ENCODE results near the gene EPRS1.
"Not testable (repeated sequence)": the region's sequence is repeated elsewhere in the genome, so short reads cannot be mapped to it uniquely, and the experiment has no call there.

EPRS1 gene

GRCh38 chr1:220046052-220046930, at the start of gene EPRS1:
EPRS1 (minus strand) TSS chr1:220046505; CDS start chr1:220046388, 117 bp downstream.
- peak; percentile 96 for DNase-seq

GRCh38 chr1:220094016-220094911, 48.0 kb upstream of the EPRS1 start, which contains the start of gene IARS2:
IARS2 (plus strand) TSS chr1:220094132; CDS start chr1:220094217, 85 bp downstream.
- DNase-seq, result peak; percentile 82

GRCh38 chr1:220093361-220094015, 47.2 kb upstream of the EPRS1 start:
- no peak for DNase-seq

- no peak for DNase-seq
Observed at GRCh38 chr1:220092694-220093093, 46.4 kb upstream of the EPRS1 start.

GRCh38 chr1:220089650-220090556, 43.6 kb upstream of the EPRS1 start, which contains the start of gene BPNT1:
BPNT1 (minus strand) TSS chr1:220089788; CDS start chr1:220079846, 9,942 bp downstream.
- peak; percentile 93 for DNase-seq

- DNase-seq, result not testable (repeated sequence)
Observed at GRCh38 chr1:220086261-220086686, 40.0 kb upstream of the EPRS1 start.

- no peak for DNase-seq
Observed at GRCh38 chr1:220084460-220084859, 38.2 kb upstream of the EPRS1 start.

- no peak for DNase-seq
Observed at GRCh38 chr1:220077887-220078286, 31.6 kb upstream of the EPRS1 start.

- no peak for DNase-seq
Observed at GRCh38 chr1:220076861-220077762, 30.8 kb upstream of the EPRS1 start.

GRCh38 chr1:220067269-220068204, 21.2 kb upstream of the EPRS1 start:
- DNase-seq, result no peak

GRCh38 chr1:220062629-220063028, 16.3 kb upstream of the EPRS1 start:
- no peak for DNase-seq

GRCh38 chr1:220060876-220061275, 14.6 kb upstream of the EPRS1 start:
- DNase-seq, result no peak

- no peak for DNase-seq
Observed at GRCh38 chr1:220056374-220056773, 10.1 kb upstream of the EPRS1 start.

- DNase-seq, result peak; percentile 29
Observed at GRCh38 chr1:220045356-220046051, 801 bp downstream of the EPRS1 start.

- DNase-seq, result no peak
Observed at GRCh38 chr1:220044678-220045355, 1.5 kb downstream of the EPRS1 start.

GRCh38 chr1:220043646-220044045, 2.7 kb downstream of the EPRS1 start:
- no peak for DNase-seq

GRCh38 chr1:220040028-220040596, 6.2 kb downstream of the EPRS1 start:
- DNase-seq, result no peak

GRCh38 chr1:220038640-220039039, 7.7 kb downstream of the EPRS1 start:
- no peak for DNase-seq
